Midbrain (tissue), 1 donor: Measurements from ENCODE around the gene ARHGEF19.
"Not testable (repeated sequence)": the region's sequence is repeated elsewhere in the genome, so short reads cannot be mapped to it uniquely, and the experiment has no call there.

Source experiments
- DNase-seq: peaks from one replicate; lab custom pipeline; 2025; lab: John Stamatoyannopoulos, UW

ARHGEF19 gene

DNA sequence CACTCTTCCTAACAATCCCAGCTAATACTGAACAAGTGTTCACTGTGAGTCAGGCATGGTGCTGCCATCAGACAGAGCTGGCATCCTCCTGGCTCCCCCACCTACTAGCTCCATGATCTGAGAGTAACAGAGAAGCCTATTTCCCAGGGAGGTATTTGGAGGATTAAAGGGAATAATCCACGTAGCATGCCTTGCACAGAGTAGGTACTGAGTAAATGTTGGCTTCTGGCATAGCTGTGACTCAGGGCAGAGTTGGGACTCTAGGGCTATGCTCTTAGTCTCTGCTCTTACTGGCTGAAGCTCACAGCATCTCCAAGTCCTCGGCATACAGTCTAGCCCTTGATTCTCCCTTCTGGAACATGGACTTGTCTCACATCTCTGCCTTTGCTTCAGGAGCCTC is 8.2 kb downstream of the ARHGEF19 start:
- no peak for DNase-seq

DNA sequence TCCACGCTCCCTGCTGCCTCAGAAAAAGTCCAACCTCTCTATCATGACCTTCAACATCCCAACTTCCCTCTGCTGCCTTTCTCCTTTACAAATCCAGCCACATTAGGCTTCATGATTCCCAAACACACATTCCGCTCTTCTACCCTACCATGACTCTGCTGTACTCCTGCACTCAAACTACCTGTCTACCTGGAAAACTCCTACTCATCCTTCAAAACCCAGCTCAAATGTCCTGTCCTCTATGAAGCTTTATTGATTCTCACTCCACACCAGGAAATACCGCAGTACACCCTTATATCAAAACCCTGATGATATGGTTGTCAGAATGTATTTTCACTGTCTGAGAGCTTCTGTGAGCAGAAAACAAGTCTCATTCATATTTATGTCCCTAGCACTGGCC is 8.9 kb downstream of the ARHGEF19 start:
- no peak for DNase-seq

- DNase-seq: no peak
Observed at GRCh38 chr1:16202281-16203210, 9.9 kb downstream of the ARHGEF19 start.

DNA sequence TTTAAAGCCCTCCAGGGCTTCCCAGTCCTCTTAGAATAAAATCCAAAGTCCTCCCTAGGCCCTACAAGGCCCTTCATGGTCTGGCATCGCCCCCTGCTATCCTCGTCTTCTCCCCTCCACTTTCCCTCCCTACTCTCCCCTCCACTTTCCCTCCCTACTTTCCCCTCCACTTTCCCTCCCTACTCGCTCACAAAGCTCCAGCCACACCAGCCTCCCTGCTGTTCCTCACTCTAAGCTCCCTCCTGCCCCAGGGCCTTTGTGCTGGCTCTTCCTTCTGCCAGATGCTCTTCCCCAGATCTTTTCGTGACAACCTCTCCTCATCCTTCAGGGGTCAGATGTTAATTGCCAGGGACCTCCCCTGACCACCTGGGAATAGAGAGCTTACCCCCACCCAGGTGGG is 12.8 kb downstream of the ARHGEF19 start:
- DNase-seq: no peak

DNA sequence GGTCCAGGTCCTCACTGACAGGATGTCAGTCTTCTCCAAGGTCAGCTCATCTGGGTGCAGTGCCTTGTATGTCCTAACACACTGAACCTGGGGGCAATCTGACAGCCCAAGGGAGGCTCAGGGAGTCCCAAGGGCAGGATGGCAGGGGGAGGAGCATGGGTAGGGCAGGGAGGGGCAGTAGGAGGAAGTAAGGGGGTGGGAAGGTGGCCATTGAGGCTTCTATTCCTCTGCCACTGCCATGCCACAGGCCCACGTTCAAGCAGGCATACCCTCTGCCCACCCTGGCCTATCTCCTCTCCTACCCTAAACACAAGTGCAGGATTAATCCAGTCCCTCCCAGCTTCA is 13.3 kb downstream of the ARHGEF19 start:
- no peak for DNase-seq

DNA sequence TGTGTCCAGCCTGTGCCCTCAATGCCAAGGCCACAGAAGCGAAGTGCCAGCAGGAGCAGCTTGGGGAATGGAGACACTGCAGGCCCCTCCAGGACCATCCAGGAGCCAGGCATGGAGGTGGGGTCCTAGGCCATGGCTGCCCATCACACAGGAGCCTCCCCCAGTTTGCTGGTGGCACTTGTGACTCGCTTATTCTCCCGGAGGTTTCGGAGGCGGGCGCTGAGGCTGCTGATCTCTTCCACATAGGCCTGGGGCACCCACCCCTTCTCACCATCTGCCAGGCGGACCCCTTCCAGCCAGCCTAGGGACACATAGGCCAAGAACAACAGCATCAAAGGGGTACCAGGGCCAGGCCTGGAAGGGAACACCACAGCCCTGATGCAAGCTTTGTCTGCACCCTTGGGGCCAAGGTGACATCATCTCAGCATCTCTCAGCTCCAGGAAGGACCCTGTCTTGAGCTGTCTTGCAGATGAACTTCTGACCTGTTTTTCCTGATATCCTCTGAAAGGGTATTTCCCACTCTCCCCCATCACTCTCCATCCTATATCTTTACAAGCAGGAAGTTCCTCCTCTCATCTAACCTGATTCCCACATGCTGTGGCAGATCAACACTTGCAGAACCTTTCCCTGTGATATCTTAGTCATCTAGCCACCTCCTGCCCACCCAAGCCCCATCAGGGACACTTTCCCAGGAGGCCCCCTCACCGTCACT is 13.9 kb downstream of the ARHGEF19 start:
- DNase-seq: no peak

DNA sequence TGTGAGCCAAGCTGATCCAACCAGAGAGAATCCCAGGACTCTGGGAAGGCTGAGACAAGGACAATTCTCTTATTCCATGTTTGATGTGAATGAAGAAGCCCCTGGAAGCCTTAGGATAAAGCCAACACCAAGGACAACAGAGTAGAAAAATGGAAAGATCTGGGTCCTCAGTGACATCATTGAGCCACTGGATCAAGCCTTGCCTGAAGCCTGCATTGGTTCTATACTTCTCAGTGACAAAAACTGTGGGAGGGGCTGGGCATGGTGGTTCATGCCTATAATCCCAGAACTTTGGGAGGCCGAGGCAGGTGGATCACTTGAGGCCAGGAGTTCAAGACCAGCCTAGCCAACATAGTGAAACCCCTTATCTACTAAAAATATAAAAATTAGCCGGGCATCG is 15.6 kb downstream of the ARHGEF19 start:
- no peak for DNase-seq

GRCh38 chr1:16196139-16196538 is 16.3 kb downstream of the ARHGEF19 start:
- DNase-seq: not testable (repeated sequence)

GRCh38 chr1:16195518-16195905 is 16.9 kb downstream of the ARHGEF19 start:
- no peak for DNase-seq

DNA sequence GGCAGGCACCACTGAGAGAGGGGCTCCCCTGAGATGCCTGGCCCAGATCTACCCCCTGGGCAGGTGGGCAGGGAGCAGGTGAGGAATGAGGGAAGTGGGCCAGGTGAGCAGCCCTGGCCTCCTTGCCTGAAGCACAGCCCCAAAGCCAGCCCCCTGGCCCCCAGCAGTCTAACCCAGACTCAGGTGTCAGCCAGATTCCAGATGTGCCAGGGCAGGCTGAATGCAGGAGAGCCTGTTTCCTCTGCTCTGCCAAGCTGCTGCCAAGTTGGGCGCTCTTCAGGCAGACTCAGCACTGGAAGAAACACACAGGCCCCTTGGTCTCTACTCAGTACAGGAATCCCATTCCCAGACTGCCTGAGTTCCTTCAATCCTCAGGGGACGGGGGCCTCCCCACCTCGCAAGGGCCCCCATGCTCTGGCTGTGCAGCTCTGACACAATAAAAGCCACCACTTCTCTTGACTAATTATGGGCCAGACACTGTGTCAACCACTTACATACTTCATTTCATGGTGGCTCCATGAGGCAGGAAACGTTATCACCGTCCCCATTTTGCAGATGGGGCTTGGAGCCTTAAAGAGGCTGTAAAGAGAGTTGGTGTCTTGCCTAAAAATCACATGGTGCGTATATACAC is 20.4 kb downstream of the ARHGEF19 start:
- DNase-seq: no peak

DNA sequence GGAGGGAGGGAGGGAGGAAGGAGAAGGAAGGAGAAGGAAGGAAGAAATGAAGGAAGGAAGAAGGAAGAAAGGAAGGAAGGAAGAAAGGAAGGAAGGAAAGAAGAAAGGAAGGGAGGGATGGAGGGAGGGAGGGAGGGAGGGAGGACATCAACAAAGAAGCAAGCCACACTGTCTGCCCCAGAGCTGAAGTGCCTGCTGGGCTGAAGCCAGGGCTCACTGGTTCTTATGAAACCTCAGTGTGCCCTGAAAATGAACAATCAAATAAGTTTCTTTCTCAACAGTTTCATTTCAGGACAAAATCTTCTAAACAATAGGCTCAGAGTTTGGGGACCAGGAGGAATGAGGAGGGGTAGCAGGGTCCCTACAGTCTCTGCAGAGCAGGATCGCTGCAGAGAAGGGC is 21.1 kb downstream of the ARHGEF19 start:
- no peak for DNase-seq

GRCh38 chr1:16189921-16190621 is 22.4 kb downstream of the ARHGEF19 start:
- DNase-seq: peak; percentile 74

DNA sequence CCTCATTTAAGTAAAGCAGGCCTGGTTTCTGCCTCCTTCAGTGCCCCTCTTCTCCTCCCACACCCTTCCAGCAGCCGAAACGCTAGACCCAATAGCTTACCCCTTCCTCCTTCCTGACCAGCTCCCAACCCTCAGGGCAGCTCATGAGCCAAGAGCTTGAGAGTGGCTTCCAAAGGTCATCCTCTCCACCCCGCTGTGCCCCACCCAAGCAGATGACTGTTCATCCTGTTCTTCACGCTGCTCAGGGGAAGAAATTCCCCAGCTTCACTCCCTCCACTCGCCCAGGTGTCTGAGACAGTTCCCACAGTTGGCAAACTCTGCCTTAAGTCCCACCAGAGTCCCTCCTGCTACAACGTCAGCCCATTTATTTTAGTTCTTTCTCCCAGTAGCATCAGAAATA is 23.4 kb downstream of the ARHGEF19 start:
- DNase-seq: no peak

DNA sequence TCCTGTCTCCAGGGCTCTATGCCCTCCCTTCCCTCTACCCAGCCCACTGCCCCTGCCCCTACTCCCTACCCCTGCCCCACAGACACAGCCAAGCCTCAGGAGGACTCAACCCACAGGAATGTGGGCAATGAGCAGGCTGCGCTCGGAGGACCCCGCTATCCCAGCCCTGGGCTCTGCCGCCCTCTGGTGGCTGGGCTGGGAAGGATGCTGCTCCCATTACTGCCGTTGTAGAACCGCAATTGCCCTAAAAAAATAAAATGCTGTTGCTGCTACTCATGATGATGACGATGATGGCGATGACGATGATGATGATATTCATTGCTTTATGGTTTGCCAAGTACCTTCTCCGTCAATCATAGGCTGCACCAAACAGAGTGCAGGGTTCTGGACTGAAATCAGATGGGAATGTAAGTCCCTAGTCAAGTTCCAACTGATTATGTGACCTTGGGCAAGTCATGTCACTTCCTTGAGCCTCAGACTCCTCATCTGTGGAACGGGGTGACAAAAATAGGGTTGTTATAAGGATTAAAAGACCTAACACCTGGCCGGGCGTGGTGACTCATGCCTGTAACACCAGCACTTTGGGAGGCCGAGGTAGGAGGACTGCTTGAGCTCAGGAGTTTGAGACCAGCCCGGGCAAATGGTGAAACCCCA is 24.6 kb downstream of the ARHGEF19 start:
- peak; percentile 79 for DNase-seq

DNA sequence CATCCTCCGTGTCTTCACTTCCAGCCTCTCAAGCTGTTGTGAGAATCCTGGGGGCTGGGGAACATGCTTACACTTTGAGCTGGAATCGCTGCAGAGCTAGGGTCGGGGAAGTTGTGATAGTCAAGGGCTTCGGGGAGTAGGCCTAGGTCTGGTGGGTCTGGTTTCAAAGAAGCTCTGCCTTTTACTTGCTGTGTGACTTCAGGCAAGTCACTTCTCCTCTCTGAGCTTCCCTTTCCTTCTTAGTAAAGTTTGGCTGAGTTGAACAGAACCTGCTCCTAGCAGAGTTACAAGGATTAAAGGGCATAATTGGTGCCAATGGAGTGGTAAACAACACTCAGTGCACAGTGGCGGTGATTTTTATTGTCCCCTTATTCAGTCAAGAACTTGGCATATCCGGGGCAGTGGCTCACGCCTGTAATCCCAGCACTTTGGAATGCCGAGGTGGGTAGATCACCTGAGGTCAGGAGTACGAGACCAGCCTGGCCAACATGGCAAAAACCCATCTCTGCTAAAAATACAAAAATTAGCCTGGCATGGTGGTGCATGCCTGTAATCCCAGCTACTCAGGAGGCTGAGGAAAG is 25.7 kb downstream of the ARHGEF19 start:
- DNase-seq: no peak

DNA sequence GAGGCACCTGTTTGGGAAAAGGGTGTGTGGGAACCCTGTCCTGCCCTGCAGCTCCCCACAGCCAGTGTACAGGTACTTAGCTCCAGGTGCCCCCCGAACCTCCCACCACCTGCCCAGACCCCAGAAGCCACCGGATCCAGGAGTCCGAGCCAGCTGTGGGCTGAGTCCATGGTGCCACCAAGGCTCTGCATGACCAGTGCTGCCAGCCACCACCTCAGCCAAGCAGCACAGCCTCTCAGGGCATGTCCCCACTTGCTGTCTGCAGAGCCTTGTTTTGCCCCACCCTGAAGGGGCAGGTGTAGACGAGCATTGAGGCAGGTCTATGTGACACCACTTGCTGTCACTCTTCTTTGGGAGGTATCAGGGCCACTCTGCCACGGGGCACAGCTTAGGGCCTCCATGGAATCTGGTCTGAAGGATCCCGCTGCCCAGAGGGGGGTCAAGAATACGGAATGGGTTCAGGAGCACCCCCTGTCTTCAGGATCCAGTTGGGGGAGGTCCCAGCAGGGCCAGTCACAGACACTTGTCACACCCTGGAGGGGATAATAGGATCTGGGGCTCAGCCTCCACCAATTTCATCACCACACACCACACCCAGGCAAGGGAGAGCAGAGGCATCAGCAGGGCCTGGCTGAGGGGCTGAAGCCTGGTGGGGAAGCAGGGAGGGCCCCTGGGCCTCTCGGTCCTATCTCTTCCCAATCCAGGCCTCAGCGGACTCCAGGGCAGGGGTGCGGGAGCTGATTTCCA is 27.7 kb downstream of the ARHGEF19 start:
- no peak for DNase-seq

GRCh38 chr1:16183765-16184556 is 28.5 kb downstream of the ARHGEF19 start:
- DNase-seq: no peak

GRCh38 chr1:16183179-16183578 is 29.3 kb downstream of the ARHGEF19 start:
- DNase-seq: no peak

DNA sequence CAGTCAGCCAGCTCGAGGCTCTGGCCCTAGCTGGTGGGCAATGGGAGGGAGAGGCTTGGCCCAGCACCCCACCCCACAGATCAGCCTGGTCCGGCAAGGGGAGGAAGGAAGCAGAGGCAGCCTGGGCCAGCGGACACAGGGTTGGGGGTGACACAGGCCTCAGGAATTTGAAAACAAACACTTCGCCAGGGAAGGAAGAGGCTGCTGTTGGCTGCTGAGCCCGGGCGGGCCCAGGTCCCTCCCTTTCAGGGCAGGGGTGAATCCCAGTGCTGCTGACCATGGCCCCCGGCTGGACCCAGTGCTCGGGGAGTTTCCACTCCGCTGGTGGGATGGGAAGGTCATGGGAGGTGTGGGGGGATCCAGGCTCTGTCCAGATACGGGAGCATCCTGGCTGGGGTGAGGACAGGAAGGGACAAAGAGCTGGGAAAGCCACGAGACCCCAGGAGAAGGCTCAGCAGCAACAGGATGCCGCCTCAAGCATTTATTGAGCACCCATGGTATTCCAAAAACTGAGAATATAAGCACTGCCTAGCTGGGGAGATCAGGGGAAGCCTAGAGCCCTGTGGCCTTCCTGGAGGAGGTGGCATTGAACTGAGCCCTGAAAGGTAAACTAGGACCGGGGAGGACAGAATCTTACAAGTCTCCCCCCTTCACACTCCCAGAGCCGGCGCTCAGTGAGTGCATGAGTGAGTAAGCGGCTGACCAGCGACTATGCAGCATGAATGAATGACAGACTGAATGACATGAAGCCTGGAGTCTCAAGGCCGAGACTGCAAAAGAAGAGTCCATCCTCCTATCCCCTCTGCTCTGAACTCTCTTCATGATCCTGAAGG is 30.3 kb downstream of the ARHGEF19 start:
- no peak for DNase-seq
